Peyer's patch (tissue), 4 donors: Measurements from ENCODE around the gene FILIP1. TPM values are rescaled to one million over a fixed set of nuclear protein-coding genes. Genes with fewer than 3 reads are reported as not detected.
A peak's percentile ranks its signal among the peaks of the same experiment; 100 is the strongest.

Experiments
- DNase-seq, 3 donors: peaks; one replicate each; pipeline ENCODE4 v3.0.0-alpha.2; 2017 to 2019
- H3K27ac ChIP-seq, 4 donors: fragments of 200-600 bp; sonication (generic); one replicate each; pipeline ENCODE4 v1.5.1; 2016 to 2019
- H3K27me3 ChIP-seq, 2 donors: fragments of 200-600 bp; sonication (generic); one replicate each; pipeline ENCODE4 v1.5.1; 2019
- H3K36me3 ChIP-seq, 3 donors: fragments of 200-600 bp; sonication (generic); one replicate each; pipeline ENCODE4 v1.5.1; 2016 to 2019
- H3K4me1 ChIP-seq, 4 donors: fragments of 200-600 bp; sonication (generic); one replicate each; pipeline ENCODE4 v1.5.1; 2016 to 2019
- H3K4me3 ChIP-seq, 4 donors: fragments of 200-600 bp; sonication (generic); 1 replicate in 3 of 4; 2 replicates in 1 of 4; pipeline ENCODE4 v1.5.1; 2016 to 2019; ENCODE audit warnings: mild to moderate bottlenecking in 1 of 4
- H3K9me3 ChIP-seq, 4 donors: fragments of 200-600 bp; sonication (generic); one replicate each; pipeline ENCODE4 v1.5.1; 2016 to 2019; ENCODE audit warnings: mild to moderate bottlenecking in 1 of 4
- CTCF ChIP-seq, 6 experiments: fragments of 450-650 bp in 4 of 6; fragments of 200-600 bp in 2 of 6; sonication (generic) in 1 of 6; IDR thresholded peaks; one replicate each; pipeline ENCODE4 v1.5.1; 2017 to 2019; ENCODE audit warnings: antibody characterized with exemption in 6 of 6, mild to moderate bottlenecking in 3 of 6, moderate library complexity in 1 of 6
- POLR2A ChIP-seq, 2 donors: fragments of 450-650 bp; IDR thresholded peaks; one replicate each; pipeline ENCODE4 v1.5.1; 2017; ENCODE audit warnings: antibody characterized with exemption in 2 of 2, mild to moderate bottlenecking in 2 of 2, moderate library complexity in 2 of 2
- total RNA-seq, 4 donors: library from RNA; depleted of rRNA; stranded (reverse); fragments of >200 nt; gene quantifications; one replicate each; pipeline ENCODE4 v1.1.0, GENCODE V29; 2016

Gene FILIP1
- total RNA-seq, 4 donors from 2014 or later: 1.1 to 7.4 (median 4.0) TPM

DNA sequence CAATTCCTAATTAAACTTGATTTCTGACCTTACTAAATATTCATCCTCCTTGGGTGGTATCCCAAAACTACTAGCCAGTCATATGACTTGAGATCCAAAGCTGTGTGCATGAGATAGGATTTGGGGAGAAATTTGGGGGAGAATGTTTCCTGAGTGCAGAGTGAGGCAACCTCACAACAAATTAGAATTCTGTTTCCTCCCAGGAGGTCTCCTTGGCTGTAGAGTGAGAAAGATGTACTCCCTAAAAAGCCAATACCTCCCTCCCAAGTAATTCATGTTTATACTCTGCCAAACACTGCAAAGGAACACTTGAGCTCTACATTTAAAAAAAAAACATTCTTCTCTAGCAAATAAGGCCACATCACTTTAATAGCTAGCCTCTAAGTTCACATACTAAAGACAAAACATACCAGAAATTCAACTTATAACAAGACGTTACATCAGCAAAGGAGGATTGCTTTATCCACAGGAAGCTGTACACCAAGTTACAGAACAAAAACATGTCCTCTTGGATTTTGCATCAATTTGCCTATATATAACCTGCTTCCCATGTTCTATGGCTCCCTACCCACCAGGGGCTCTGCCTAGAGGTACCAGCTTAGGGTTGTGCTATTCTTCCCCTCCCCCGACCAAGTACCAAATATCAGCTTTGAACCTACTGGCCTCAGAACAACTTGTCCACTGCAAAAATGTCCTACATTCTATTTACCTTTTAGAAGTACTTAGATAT is 193.6 kb downstream of the FILIP1 start:
- no peaks in the 10 kb centered on the region for H3K27me3 ChIP-seq
- no peaks in the 10 kb centered on the region for H3K9me3 ChIP-seq
- TF ChIP-seq CTCF (IDR thresholded peaks at IDR 0.05) (no peak), POLR2A (IDR thresholded peaks at IDR 0.05) (no peak)
- no peak for DNase-seq
- no peak overlapping the region for H3K27ac ChIP-seq
- H3K4me1 ChIP-seq: no peaks in the 10 kb centered on the region
- H3K4me3 ChIP-seq: no peak overlapping the region
- H3K36me3 ChIP-seq: no peaks in the 10 kb centered on the region

DNA sequence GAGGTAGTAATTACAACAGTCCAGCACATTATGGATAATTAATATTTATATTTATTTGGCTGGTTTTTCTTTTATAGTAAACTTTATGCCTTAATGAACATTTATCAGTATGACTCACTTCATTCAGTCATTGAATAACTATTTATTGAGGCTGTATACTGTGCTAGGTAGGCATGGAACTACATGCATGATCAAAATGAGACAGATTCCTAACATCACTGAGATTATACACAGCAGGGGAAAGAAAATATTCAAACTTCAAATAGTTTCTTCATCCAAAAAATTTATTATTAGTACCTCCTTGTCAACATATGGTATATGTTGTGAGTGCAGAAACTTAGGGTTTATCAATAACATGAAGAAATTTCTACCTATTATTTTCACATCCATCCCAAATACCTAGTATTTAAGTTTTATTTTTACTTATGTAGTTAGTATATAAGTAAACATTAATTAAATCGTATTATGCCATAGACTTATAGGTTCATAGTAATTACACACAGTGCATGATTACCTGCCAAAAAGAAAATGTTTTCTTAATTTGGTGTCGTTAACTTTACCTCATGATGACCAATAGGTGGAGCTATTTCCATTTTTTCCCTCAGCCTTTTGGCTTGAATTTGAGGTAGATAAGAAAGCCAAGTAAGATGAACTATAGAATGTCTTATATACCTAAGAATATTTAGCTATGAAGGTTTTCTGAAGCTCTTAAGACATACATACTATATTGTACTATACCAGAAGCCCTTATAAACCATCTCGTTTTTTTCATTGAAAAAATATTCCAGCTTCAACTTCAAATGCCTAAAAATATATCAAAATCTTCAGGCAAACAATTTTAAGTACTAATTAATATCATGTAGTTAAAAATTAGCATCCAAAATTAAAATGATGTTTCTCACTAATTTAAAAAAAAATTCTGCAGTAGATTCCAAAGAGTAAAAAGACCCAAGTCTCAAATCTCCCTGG is 196.5 kb downstream of the FILIP1 start:
- no peak overlapping the region for H3K27ac ChIP-seq
- no peak overlapping the region for H3K4me3 ChIP-seq
- DNase-seq: no peak

GRCh38 chr6:75292555-75292954 is 201.0 kb downstream of the FILIP1 start:
- Histone ChIP-seq H3K36me3 (no peaks in the 10 kb centered on the region), H3K9me3 (no peaks in the 10 kb centered on the region), H3K27ac (no peak overlapping the region), H3K4me3 (no peak overlapping the region), H3K27me3 (no peaks in the 10 kb centered on the region), H3K4me1 (no peaks in the 10 kb centered on the region)
- no peak for DNase-seq
- TF ChIP-seq POLR2A (IDR thresholded peaks at IDR 0.05): no peak
- no peak for TF ChIP-seq CTCF (IDR thresholded peaks at IDR 0.05)

More for the DNA sequence above, 196.5 kb downstream of the FILIP1 start:
- no peak for TF ChIP-seq POLR2A (IDR thresholded peaks at IDR 0.05)
- TF ChIP-seq CTCF (IDR thresholded peaks at IDR 0.05): peak; percentile 33 to 91 (median 74)
- no peaks in the 10 kb centered on the region for H3K27me3 ChIP-seq
- no peaks in the 10 kb centered on the region for H3K4me1 ChIP-seq
- H3K9me3 ChIP-seq: no peaks in the 10 kb centered on the region
- H3K36me3 ChIP-seq: no peaks in the 10 kb centered on the region

DNA sequence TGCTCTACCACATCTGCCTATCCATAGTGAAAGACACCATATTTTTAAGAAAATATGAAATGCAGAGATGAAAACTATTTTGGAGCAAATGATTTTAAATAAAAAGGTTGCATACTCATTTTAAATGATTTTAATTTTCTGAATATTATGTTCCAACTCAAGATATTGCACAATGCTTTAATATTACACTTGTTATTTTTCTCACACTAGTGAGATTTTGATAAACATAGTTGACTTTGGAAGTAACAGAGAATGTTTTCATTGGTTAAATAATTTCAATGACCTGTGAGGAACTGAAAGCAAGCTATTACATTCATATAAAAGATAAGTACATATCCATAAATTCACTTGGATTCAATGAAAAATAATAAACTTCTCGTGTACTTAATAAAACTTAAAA is 201.9 kb downstream of the FILIP1 start:
- Histone ChIP-seq H3K27ac (no peak overlapping the region), H3K36me3 (no peaks in the 10 kb centered on the region), H3K4me1 (no peaks in the 10 kb centered on the region), H3K4me3 (no peak overlapping the region), H3K9me3 (no peaks in the 10 kb centered on the region), H3K27me3 (no peaks in the 10 kb centered on the region)
- TF ChIP-seq CTCF (IDR thresholded peaks at IDR 0.05) (no peak), POLR2A (IDR thresholded peaks at IDR 0.05) (no peak)
- DNase-seq: no peak

GRCh38 chr6:75291331-75291730 is 202.3 kb downstream of the FILIP1 start:
- TF ChIP-seq POLR2A (IDR thresholded peaks at IDR 0.05): no peak
- TF ChIP-seq CTCF (IDR thresholded peaks at IDR 0.05): no peak
- DNase-seq: no peak
- H3K4me3 ChIP-seq: no peak overlapping the region
- H3K4me1 ChIP-seq: no peaks in the 10 kb centered on the region
- H3K9me3 ChIP-seq: no peaks in the 10 kb centered on the region
- no peaks in the 10 kb centered on the region for H3K36me3 ChIP-seq
- no peaks in the 10 kb centered on the region for H3K27me3 ChIP-seq
- H3K27ac ChIP-seq: no peak overlapping the region
